ENCODE results near the gene FSTL4. TPM values are rescaled to one million over a fixed set of nuclear protein-coding genes. Genes with fewer than 3 reads are reported as not detected.

Gene FSTL4
- total RNA-seq, 2 donors from 2014 or later: 0.32 to 0.89 TPM

- DNase-seq: no peak
- intact Hi-C loops (cut with DNase I): no loop called here
- no peaks in the 10 kb centered on the region for H3K9me3 ChIP-seq
- H3K27ac ChIP-seq: no peak overlapping the region
- no peak overlapping the region for H3K9ac ChIP-seq (ENCODE audit: low read depth in 2 of 2, low read length in 2 of 2)
- H3K27me3 ChIP-seq: no peaks in the 10 kb centered on the region
- no peaks in the 10 kb centered on the region for H3K4me1 ChIP-seq
- H3K4me3 ChIP-seq: no peak overlapping the region
- TF ChIP-seq, protein P1, sequence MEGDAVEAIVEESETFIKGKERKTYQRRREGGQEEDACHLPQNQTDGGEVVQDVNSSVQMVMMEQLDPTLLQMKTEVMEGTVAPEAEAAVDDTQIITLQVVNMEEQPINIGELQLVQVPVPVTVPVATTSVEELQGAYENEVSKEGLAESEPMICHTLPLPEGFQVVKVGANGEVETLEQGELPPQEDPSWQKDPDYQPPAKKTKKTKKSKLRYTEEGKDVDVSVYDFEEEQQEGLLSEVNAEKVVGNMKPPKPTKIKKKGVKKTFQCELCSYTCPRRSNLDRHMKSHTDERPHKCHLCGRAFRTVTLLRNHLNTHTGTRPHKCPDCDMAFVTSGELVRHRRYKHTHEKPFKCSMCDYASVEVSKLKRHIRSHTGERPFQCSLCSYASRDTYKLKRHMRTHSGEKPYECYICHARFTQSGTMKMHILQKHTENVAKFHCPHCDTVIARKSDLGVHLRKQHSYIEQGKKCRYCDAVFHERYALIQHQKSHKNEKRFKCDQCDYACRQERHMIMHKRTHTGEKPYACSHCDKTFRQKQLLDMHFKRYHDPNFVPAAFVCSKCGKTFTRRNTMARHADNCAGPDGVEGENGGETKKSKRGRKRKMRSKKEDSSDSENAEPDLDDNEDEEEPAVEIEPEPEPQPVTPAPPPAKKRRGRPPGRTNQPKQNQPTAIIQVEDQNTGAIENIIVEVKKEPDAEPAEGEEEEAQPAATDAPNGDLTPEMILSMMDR (IDR thresholded peaks at IDR 0.05): no peak
- no peaks in the 10 kb centered on the region for H3K36me3 ChIP-seq
Measured at GRCh38 chr5:133432956-133433532, 179.3 kb downstream of the FSTL4 start.

DNA sequence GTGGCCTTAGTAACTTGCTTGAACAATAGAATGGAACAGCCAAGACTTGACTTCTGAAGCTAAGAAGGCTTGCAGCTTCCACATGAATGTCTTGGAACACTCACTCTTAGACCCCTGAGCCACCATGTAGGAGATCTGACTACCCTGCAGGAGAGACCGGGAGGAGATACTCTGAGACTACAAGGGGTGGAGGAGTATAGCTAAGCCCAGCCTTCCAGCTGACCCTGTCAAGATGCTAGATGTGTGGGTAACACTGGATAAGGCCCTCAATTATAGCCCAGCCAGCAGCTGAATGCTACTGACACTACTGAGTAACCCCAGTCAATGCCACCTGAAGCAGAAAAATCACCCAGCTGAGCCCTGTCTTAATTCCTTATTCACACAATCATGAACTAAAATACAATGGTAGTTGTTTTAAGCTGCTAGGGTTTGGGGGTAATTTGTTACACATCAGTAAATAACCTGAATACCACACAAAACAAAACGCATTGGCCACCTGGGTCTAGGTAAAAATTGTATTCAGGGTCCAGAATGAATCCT lies 180.9 kb downstream of the FSTL4 start:
- H3K27ac ChIP-seq: no peak overlapping the region
- no peak for DNase-seq
- no peaks in the 10 kb centered on the region for H3K4me1 ChIP-seq
- H3K9me3 ChIP-seq: no peaks in the 10 kb centered on the region
- TF ChIP-seq, protein P1 (IDR thresholded peaks at IDR 0.05): no peak
- no peaks in the 10 kb centered on the region for H3K27me3 ChIP-seq
- intact Hi-C loops (cut with DNase I): no loop called here
- no peak overlapping the region for H3K9ac ChIP-seq (ENCODE audit: low read depth in 2 of 2, low read length in 2 of 2)
- no peak overlapping the region for H3K4me3 ChIP-seq
- H3K36me3 ChIP-seq: no peaks in the 10 kb centered on the region

GRCh38 chr5:133430095-133430494 lies 182.2 kb downstream of the FSTL4 start:
- no peaks in the 10 kb centered on the region for H3K9me3 ChIP-seq

GRCh38 chr5:133429046-133429445 lies 183.3 kb downstream of the FSTL4 start:
- Histone ChIP-seq H3K27ac (no peak overlapping the region), H3K27me3 (no peaks in the 10 kb centered on the region), H3K9ac (ENCODE audit: low read depth in 2 of 2, low read length in 2 of 2) (no peak overlapping the region), H3K4me3 (no peak overlapping the region), H3K4me1 (no peaks in the 10 kb centered on the region), H3K36me3 (no peaks in the 10 kb centered on the region), H3K9me3 (no peaks in the 10 kb centered on the region)
- DNase-seq: no peak
- intact Hi-C loops (cut with DNase I): loop anchor here (10.0 kb wide), 1 partner anchor 446 kb away; no protein-coding TSS in a partner anchor
- TF ChIP-seq, protein P1 (IDR thresholded peaks at IDR 0.05): no peak

More at GRCh38 chr5:133430095-133430494, 182.2 kb downstream of the FSTL4 start:
- DNase-seq: no peak
- TF ChIP-seq, protein P1 (IDR thresholded peaks at IDR 0.05): no peak
- no peak overlapping the region for H3K9ac ChIP-seq (ENCODE audit: low read depth in 2 of 2, low read length in 2 of 2)
- H3K4me3 ChIP-seq: no peak overlapping the region
- H3K27me3 ChIP-seq: no peaks in the 10 kb centered on the region
- no peaks in the 10 kb centered on the region for H3K4me1 ChIP-seq
- H3K27ac ChIP-seq: no peak overlapping the region
- no peaks in the 10 kb centered on the region for H3K36me3 ChIP-seq
- intact Hi-C loops (cut with DNase I): no loop called here

- intact Hi-C loops (cut with DNase I): loop anchor here (10.0 kb wide), 1 partner anchor 447 kb away; no protein-coding TSS in a partner anchor
- Histone ChIP-seq H3K4me3 (no peak overlapping the region), H3K4me1 (no peaks in the 10 kb centered on the region), H3K27me3 (no peaks in the 10 kb centered on the region), H3K9ac (ENCODE audit: low read depth in 2 of 2, low read length in 2 of 2) (no peak overlapping the region), H3K9me3 (no peaks in the 10 kb centered on the region), H3K27ac (no peak overlapping the region), H3K36me3 (no peaks in the 10 kb centered on the region)
- no peak for DNase-seq
- TF ChIP-seq, protein P1 (IDR thresholded peaks at IDR 0.05): no peak
Measured at GRCh38 chr5:133428072-133428660, 184.2 kb downstream of the FSTL4 start.

All from colonic mucosa (tissue), 4 donors.